NOMO-1 treated with dmso at 0.1 percent for 144 hours (cell line): ENCODE results near the gene MORF4L1.

ENCODE experiments used
- DNase-seq: peaks from one replicate; lab custom pipeline; 2025; ENCODE audit not compliant: unreplicated experiment; lab: John Stamatoyannopoulos, UW

Gene MORF4L1

DNA sequence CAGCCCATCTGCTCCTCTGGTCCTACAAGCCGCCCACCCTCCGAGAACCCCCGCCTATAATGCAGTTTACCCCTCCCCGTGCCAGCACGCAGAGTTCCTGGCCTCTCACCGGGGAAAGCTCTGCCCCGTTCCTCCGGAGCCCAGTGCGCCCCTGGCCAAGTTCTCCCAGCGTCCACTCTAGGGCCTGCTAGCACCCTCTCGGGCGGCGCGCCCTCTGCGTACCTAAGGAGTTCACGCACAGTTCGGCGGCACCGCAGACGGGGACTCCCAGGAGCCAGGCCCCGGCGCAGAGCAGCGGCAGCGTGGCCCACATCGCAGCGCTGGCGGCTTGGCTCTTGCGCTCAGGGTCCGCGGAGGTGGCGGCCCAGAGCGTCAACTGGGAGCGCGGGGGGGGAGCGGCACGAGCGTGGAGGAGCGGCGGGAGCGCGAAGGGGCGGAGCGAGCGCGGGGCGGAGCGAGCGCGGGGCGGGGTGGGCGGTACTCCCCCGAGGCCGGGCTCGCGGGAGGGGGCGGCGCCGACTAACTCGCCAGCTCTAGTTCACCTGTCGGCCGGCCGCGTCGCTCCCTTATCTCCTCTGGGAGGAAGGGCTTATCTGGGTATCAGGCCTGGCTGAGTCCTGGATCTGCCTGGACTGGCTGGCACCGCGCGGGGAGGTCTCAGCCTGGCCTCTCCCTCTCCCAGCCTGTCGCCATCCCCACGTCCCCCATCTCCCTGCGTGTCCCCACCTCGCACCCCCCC lies 72.1 kb downstream of the MORF4L1 start, which contains the start of gene CTSH:
TSS of gene CTSH (minus strand) at position 378 of the 739 bp plus-strand sequence. CDS start at position 313, 65 bp downstream.
- peak; percentile 34 for DNase-seq

DNA sequence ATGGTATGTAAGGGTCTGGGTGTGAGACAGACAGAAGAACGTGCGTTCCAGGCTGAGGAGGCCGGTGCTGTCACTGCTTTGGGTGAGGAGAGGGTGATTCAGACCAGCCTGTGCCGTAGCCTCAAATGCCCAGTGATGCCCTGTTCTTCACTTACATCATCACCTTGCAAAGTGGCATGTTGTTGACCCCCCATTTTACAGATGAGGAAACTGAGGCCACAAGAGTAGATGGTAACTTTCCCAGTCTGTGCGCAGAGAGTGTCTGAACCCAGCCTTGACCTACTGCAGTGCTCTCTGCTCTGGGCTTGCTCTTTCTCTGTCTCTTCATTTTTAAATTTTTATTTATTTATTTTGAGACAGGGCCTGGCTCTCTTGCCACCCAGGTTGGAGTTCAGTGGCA lies 73.8 kb downstream of the MORF4L1 start:
- no peak for DNase-seq

DNA sequence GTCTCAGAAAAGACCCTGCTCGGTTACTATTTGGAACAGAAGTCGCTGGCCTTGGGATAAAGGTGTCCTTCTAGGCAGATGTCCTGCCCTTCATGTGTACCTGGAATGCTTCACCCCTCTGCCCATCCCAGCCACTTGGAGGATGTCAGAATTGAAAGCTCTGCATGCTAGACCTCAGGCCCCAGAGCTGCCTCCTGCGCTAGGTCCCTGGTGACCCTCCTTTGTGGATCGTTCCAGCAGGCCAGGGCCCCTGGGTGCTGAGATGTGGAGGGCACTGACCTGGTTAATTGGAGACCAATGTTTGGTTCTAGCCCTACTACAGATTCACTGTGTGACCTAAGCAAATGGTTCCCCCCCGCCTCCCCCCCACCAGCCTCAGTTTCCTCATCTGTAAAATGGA lies 74.8 kb downstream of the MORF4L1 start:
- no peak for DNase-seq
